OCI-LY7 (cell line): ENCODE results near the gene NACAD. TPM values are rescaled to one million over a fixed set of nuclear protein-coding genes. Genes with fewer than 3 reads are reported as not detected.

Experiments
- BruUV-seq: library from RNA; stranded (reverse); fragments of 400-500 nt; replicated peaks from 2 replicates; lab custom pipeline; 2021; lab: Mats Ljungman, UMichigan
- CTCF ChIA-PET: fragments of 300-600 bp; sonication (Branson Sonifier 250); formaldehyde crosslinking; loops from one replicate; lab custom pipeline; 2022; ENCODE audit warnings: antibody characterized with exemption; ENCODE audit not compliant: unreplicated experiment; lab: Charles Lee
- POLR2A ChIA-PET: fragments of 300-600 bp; sonication (Branson Sonifier 250); formaldehyde crosslinking; loops from one replicate; lab custom pipeline; 2022; ENCODE audit warnings: antibody characterized with exemption; lab: Charles Lee
- DNase-seq: peaks from one replicate; pipeline ENCODE4 v3.0.0-alpha.2; 2015; ENCODE audit warnings: low spot score
- H2AFZ ChIP-seq: fragments of 200-600 bp; sonication (generic), shearing (Covaris generic); 2 replicates; pipeline ENCODE4 v1.6.1; 2014; ENCODE audit warnings: mild to moderate bottlenecking, antibody characterized with exemption, low read length, moderate library complexity
- H3K27ac ChIP-seq: fragments of 200-600 bp; sonication (generic); 2 replicates; pipeline ENCODE4 v1.5.1; 2014; ENCODE audit warnings: mixed run types, low read depth, mild to moderate bottlenecking, moderate library complexity, low read length, inconsistent platforms; ENCODE audit not compliant: poor library complexity, severe bottlenecking
- H3K36me3 ChIP-seq: fragments of 200-600 bp; sonication (generic); 2 replicates; pipeline ENCODE4 v1.6.1; 2014; ENCODE audit warnings: mild to moderate bottlenecking, antibody characterized with exemption, low read length, moderate library complexity, mixed read lengths; ENCODE audit not compliant: insufficient read depth
- H3K4me1 ChIP-seq: fragments of 200-600 bp; sonication (generic); 2 replicates; pipeline ENCODE4 v1.5.1; 2014; ENCODE audit warnings: mild to moderate bottlenecking, low read length; ENCODE audit not compliant: insufficient read depth, poor library complexity, severe bottlenecking
- H3K4me2 ChIP-seq: fragments of 200-600 bp; sonication (generic); 2 replicates; pipeline ENCODE4 v1.6.1; 2014; ENCODE audit warnings: mild to moderate bottlenecking, low read length
- H3K4me3 ChIP-seq: fragments of 200-600 bp; sonication (generic); 2 replicates; pipeline ENCODE4 v1.5.1; 2014; ENCODE audit warnings: mild to moderate bottlenecking, low read depth, low read length; ENCODE audit not compliant: poor library complexity, severe bottlenecking
- H3K79me2 ChIP-seq: fragments of 200-600 bp; sonication (generic); 2 replicates; pipeline ENCODE4 v1.6.1; 2016; ENCODE audit warnings: low read depth, mild to moderate bottlenecking, low read length, moderate library complexity, mixed read lengths; ENCODE audit not compliant: insufficient read depth
- H3K9me2 ChIP-seq: fragments of 200-600 bp; sonication (generic); 2 replicates; pipeline ENCODE4 v1.6.1; 2016; ENCODE audit warnings: mild to moderate bottlenecking, low read length, mixed read lengths; ENCODE audit not compliant: insufficient read depth
- H3K9me3 ChIP-seq: fragments of 200-600 bp; sonication (generic); 2 replicates; pipeline ENCODE4 v1.6.1; 2014; ENCODE audit warnings: mild to moderate bottlenecking, mixed run types, low read length, mixed read lengths
- H4K20me1 ChIP-seq: fragments of 200-600 bp; sonication (generic); 2 replicates; pipeline ENCODE4 v1.6.1; 2014; ENCODE audit warnings: mild to moderate bottlenecking, antibody characterized with exemption, low read length, moderate library complexity, mixed read lengths; ENCODE audit not compliant: insufficient read depth
- EZH2phosphoT487 ChIP-seq: fragments of 200-600 bp; sonication (generic); IDR thresholded peaks from 2 replicates; pipeline ENCODE4 v1.6.1; 2018; ENCODE audit warnings: low read depth, borderline replicate concordance, mild to moderate bottlenecking, mixed run types, antibody characterized with exemption, low read length, moderate library complexity, mixed read lengths
- intact Hi-C: fragments of 100-400 bp; cut with micrococcal nuclease; formaldehyde crosslinking; loops from one replicate; pipeline ENCODE4 v1.10.0; 2022; ENCODE audit not compliant: unreplicated experiment
- total RNA-seq, 2 experiments: library from RNA; depleted of rRNA in 1 of 2; stranded (reverse); fragments of >200 nt in 1 of 2; shearing (Covaris generic) in 1 of 2; gene quantifications; 2 replicates each; pipeline ENCODE4 v1.2.3, GENCODE V29; 2014 to 2022
- TF ChIP-seq, protein P1 (sequence below): fragments of 200-600 bp; sonication (generic); conservative IDR thresholded peaks from 2 replicates; pipeline ENCODE4 v1.5.1; 2014; ENCODE audit warnings: mild to moderate bottlenecking, antibody characterized with exemption, low read length, moderate library complexity, mixed read lengths

The NACAD gene
- total RNA-seq, 2 experiments from 2014 or later = not detected

DNA sequence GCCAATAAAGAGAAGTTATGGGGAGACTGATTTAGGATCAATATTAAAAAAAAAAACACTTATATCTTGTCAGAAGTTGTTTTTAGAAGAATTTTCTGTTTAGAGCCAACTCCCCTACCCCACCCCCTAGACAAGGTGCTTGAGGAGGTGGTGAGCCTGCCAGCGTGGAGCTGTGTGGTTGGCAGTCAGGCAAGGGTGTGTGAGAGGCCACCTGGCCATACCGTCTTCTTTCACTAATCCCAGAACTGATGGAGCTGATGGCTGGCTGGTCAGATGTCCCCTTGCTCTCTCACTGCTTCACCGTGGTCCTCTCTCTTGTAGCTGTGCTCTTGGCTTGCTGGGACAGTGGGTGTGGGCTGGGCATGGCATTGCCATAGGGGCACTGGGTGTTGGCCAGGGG lies 34.3 kb downstream of the NACAD start:
- Histone ChIP-seq H3K79me2 (peaks cover 37% of the 10 kb centered on the region; the same call in 1 of the 2 replicates), H3K9me3 (no peaks in the 10 kb centered on the region), H2AFZ (no peak overlapping the region), H3K27ac (no peak overlapping the region), H3K36me3 (peaks cover 83% of the 10 kb centered on the region), H3K9me2 (no peaks in the 10 kb centered on the region), H3K4me2 (no peak overlapping the region), H3K4me3 (no peak overlapping the region), H4K20me1 (0 out of 2 replicates have a peak, but pooled peaks cover 6% of the 10 kb centered on the region), H3K4me1 (no peaks in the 10 kb centered on the region)
- TF ChIP-seq EZH2phosphoT487 = no peak
- TF ChIP-seq, protein P1, sequence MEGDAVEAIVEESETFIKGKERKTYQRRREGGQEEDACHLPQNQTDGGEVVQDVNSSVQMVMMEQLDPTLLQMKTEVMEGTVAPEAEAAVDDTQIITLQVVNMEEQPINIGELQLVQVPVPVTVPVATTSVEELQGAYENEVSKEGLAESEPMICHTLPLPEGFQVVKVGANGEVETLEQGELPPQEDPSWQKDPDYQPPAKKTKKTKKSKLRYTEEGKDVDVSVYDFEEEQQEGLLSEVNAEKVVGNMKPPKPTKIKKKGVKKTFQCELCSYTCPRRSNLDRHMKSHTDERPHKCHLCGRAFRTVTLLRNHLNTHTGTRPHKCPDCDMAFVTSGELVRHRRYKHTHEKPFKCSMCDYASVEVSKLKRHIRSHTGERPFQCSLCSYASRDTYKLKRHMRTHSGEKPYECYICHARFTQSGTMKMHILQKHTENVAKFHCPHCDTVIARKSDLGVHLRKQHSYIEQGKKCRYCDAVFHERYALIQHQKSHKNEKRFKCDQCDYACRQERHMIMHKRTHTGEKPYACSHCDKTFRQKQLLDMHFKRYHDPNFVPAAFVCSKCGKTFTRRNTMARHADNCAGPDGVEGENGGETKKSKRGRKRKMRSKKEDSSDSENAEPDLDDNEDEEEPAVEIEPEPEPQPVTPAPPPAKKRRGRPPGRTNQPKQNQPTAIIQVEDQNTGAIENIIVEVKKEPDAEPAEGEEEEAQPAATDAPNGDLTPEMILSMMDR = no peak
- intact Hi-C loops = no loop called here
- CTCF ChIA-PET = no interaction called here
- BruUV-seq = no TSS peak
- no peak for DNase-seq
- POLR2A ChIA-PET = no interaction called here

DNA sequence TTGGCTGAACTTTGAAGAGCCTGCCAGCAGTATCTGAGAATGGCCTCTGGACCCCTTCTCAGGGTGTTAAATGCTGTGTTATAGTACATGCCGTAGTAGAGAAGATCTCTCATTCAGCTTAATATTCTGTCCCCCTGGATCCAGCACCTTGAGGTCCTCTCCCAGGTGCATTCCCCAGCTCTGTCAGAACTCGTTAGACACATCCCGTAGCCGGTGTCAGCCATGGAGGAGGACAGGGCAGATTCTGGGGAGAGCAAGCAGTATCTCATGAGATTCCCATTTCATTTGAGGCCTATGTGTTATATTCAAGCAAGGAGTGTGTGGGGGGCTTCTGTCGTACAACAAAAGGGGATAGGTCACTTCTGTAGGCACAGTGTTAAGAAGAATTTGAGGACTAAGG lies 34.8 kb downstream of the NACAD start:
- BruUV-seq = no TSS peak
- Histone ChIP-seq H3K9me2 (no peaks in the 10 kb centered on the region), H3K36me3 (peaks cover 88% of the 10 kb centered on the region), H3K79me2 (peaks cover 33% of the 10 kb centered on the region; the same call in 1 of the 2 replicates), H3K27ac (no peak overlapping the region), H3K9me3 (no peaks in the 10 kb centered on the region), H3K4me2 (no peak overlapping the region), H2AFZ (no peak overlapping the region), H3K4me3 (no peak overlapping the region), H3K4me1 (no peaks in the 10 kb centered on the region), H4K20me1 (0 out of 2 replicates have a peak, but pooled peaks cover 6% of the 10 kb centered on the region)
- TF ChIP-seq, protein P1 = no peak
- TF ChIP-seq EZH2phosphoT487 = no peak
- POLR2A ChIA-PET = no interaction called here
- intact Hi-C loops = no loop called here
- DNase-seq = no peak
- CTCF ChIA-PET = interaction anchor here (0.6 kb wide), 1 partner anchor 15 kb away, joined by 3 read pairs; no protein-coding TSS in a partner anchor

DNA sequence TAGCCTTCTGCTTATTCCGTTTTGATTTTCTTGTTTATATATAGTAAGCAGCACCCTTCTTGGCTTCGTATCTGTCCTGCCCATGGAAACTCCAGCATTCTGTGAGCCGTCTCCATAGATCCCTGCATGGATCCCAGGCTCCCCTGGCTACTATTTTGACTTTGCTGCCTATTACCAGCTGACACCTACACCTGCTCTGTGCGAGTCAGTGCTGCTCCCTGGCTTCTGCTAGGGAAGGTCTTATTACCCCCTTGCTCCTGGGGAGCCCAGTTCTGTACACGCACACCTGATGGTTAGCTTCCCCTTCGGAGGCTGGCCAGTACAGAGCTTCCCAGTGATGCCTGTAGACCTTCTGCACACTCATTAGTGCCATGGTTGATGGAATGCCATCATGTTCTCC lies 35.4 kb downstream of the NACAD start:
- no peak for TF ChIP-seq EZH2phosphoT487
- TF ChIP-seq, protein P1 = no peak
- Histone ChIP-seq H3K36me3 (peaks cover 94% of the 10 kb centered on the region), H3K9me3 (no peaks in the 10 kb centered on the region), H3K9me2 (no peaks in the 10 kb centered on the region), H3K79me2 (peaks cover 30% of the 10 kb centered on the region), H3K27ac (no peak overlapping the region), H2AFZ (no peak overlapping the region), H3K4me1 (no peaks in the 10 kb centered on the region), H4K20me1 (0 out of 2 replicates have a peak, but pooled peaks cover 6% of the 10 kb centered on the region), H3K4me2 (no peak overlapping the region), H3K4me3 (no peak overlapping the region)
- DNase-seq = no peak
- ChIA-PET CTCF (interaction anchor here (0.6 kb wide), 1 partner anchor 14 kb away, joined by 3 read pairs; no protein-coding TSS in a partner anchor), POLR2A (interaction anchor here (0.7 to 1.7 kb wide), 3 partner anchors 17 to 52 kb away, joined by 4 read pairs; no protein-coding TSS in a partner anchor)
- intact Hi-C loops = no loop called here
- no TSS peak for BruUV-seq
